ENCODE results near the gene TIGAR.

The TIGAR gene

GRCh38 chr12:4282892-4283511 lies 38.0 kb upstream of the TIGAR start:
- DNase-seq (ENCODE audit: low read depth): no peak

GRCh38 chr12:4283512-4284255 lies 37.3 kb upstream of the TIGAR start:
- DNase-seq (ENCODE audit: low read depth): no peak

GRCh38 chr12:4284306-4284705 lies 36.7 kb upstream of the TIGAR start:
- DNase-seq (ENCODE audit: low read depth): no peak

GRCh38 chr12:4285070-4285469 lies 35.9 kb upstream of the TIGAR start:
- DNase-seq (ENCODE audit: low read depth): no peak

- DNase-seq (ENCODE audit: low read depth): no peak
Observed at GRCh38 chr12:4286228-4286627, 34.8 kb upstream of the TIGAR start.

GRCh38 chr12:4286771-4287317 lies 34.2 kb upstream of the TIGAR start:
- DNase-seq (ENCODE audit: low read depth): no peak

GRCh38 chr12:4287325-4288211 lies 33.4 kb upstream of the TIGAR start:
- no peak for DNase-seq (ENCODE audit: low read depth)

GRCh38 chr12:4288296-4289131 lies 32.5 kb upstream of the TIGAR start:
- no peak for DNase-seq (ENCODE audit: low read depth)

GRCh38 chr12:4289231-4289878 lies 31.7 kb upstream of the TIGAR start:
- no peak for DNase-seq (ENCODE audit: low read depth)

- DNase-seq (ENCODE audit: low read depth): no peak
Observed at GRCh38 chr12:4289998-4290790, 30.8 kb upstream of the TIGAR start.

GRCh38 chr12:4292341-4293073 lies 28.5 kb upstream of the TIGAR start:
- DNase-seq (ENCODE audit: low read depth): no peak

GRCh38 chr12:4293299-4293965 lies 27.6 kb upstream of the TIGAR start:
- no peak for DNase-seq (ENCODE audit: low read depth)

- no peak for DNase-seq (ENCODE audit: low read depth)
Observed at GRCh38 chr12:4293966-4294505, 27.0 kb upstream of the TIGAR start.

- DNase-seq (ENCODE audit: low read depth): no peak
Observed at GRCh38 chr12:4296751-4297150, 24.3 kb upstream of the TIGAR start.

- no peak for DNase-seq (ENCODE audit: low read depth)
Observed at GRCh38 chr12:4297617-4298016, 23.4 kb upstream of the TIGAR start.

GRCh38 chr12:4300883-4301282 lies 20.1 kb upstream of the TIGAR start:
- DNase-seq (ENCODE audit: low read depth): no peak

- DNase-seq (ENCODE audit: low read depth): no peak
Observed at GRCh38 chr12:4301932-4302501, 19.0 kb upstream of the TIGAR start.

GRCh38 chr12:4302881-4303280 lies 18.1 kb upstream of the TIGAR start:
- DNase-seq (ENCODE audit: low read depth): no peak
